HG03565 (cell line): ENCODE measurements around the gene SPAG16.
"Not testable (repeated sequence)": the region's sequence is repeated elsewhere in the genome, so short reads cannot be mapped to it uniquely, and the experiment has no call there.

Experiments used
- ATAC-seq: cut with Tn5 transposase; IDR thresholded peaks from one replicate; pipeline ENCODE4 v1.9.1; 2021; ENCODE audit warnings: mild to moderate bottlenecking, moderate library complexity; ENCODE audit not compliant: unreplicated experiment

SPAG16 gene

GRCh38 chr2:214062279-214062678, 778.0 kb downstream of the SPAG16 start:
- ATAC-seq: not testable (repeated sequence)

- no peak for ATAC-seq
Observed at GRCh38 chr2:214064471-214064870, 780.2 kb downstream of the SPAG16 start.

GRCh38 chr2:214066862-214067261, 782.6 kb downstream of the SPAG16 start:
- no peak for ATAC-seq

- ATAC-seq: peak; percentile 94
Observed at GRCh38 chr2:214069254-214069653, 785.0 kb downstream of the SPAG16 start.

- no peak for ATAC-seq
Observed at GRCh38 chr2:214075456-214075855, 791.2 kb downstream of the SPAG16 start.

GRCh38 chr2:214076527-214076926, 792.3 kb downstream of the SPAG16 start:
- ATAC-seq: no peak

- no peak for ATAC-seq
Observed at GRCh38 chr2:214077727-214078126, 793.5 kb downstream of the SPAG16 start.

- no peak for ATAC-seq
Observed at GRCh38 chr2:214079032-214079431, 794.8 kb downstream of the SPAG16 start.

- no peak for ATAC-seq
Observed at GRCh38 chr2:214088536-214088935, 804.3 kb downstream of the SPAG16 start.

GRCh38 chr2:214096208-214096715, 812.0 kb downstream of the SPAG16 start:
- ATAC-seq: no peak

GRCh38 chr2:214098811-214099210, 814.5 kb downstream of the SPAG16 start:
- no peak for ATAC-seq

- ATAC-seq: no peak
Observed at GRCh38 chr2:214100488-214100887, 816.2 kb downstream of the SPAG16 start.

GRCh38 chr2:214103276-214104001, 819.2 kb downstream of the SPAG16 start:
- ATAC-seq: no peak

- no peak for ATAC-seq
Observed at GRCh38 chr2:214104219-214104618, 820.0 kb downstream of the SPAG16 start.

- ATAC-seq: no peak
Observed at GRCh38 chr2:214104967-214105366, 820.7 kb downstream of the SPAG16 start.

GRCh38 chr2:214107726-214108125, 823.5 kb downstream of the SPAG16 start:
- no peak for ATAC-seq

GRCh38 chr2:214108598-214108997, 824.3 kb downstream of the SPAG16 start:
- no peak for ATAC-seq

GRCh38 chr2:214117054-214117453, 832.8 kb downstream of the SPAG16 start:
- no peak for ATAC-seq

- no peak for ATAC-seq
Observed at GRCh38 chr2:214126135-214126534, 841.9 kb downstream of the SPAG16 start.

GRCh38 chr2:214127170-214127569, 842.9 kb downstream of the SPAG16 start:
- ATAC-seq: no peak

GRCh38 chr2:214127571-214127970, 843.3 kb downstream of the SPAG16 start:
- ATAC-seq: no peak

- ATAC-seq: no peak
Observed at GRCh38 chr2:214128040-214128439, 843.8 kb downstream of the SPAG16 start.

GRCh38 chr2:214130114-214130513, 845.9 kb downstream of the SPAG16 start:
- no peak for ATAC-seq
